ENCODE measurements around the gene SPTBN1.

The SPTBN1 gene

GRCh38 chr2:54620948-54621347, 164.8 kb downstream of the SPTBN1 start:
- peaks cover 56% of the 10 kb centered on the region in 2 donors for H3K36me3 Mint-ChIP-seq
- no peaks in the 10 kb centered on the region for H3K27me3 Mint-ChIP-seq
- peak overlapping the region; percentile 77 for H3K27ac Mint-ChIP-seq
- no peaks in the 10 kb centered on the region for H3K9me3 Mint-ChIP-seq
- DNase-seq (no peak), ATAC-seq (replicated peaks) (no peak)
- H3K4me3 Mint-ChIP-seq: no peak overlapping the region
- H3K4me1 Mint-ChIP-seq: peaks cover 17 to 27% of the 10 kb centered on the region in 2 donors

DNA sequence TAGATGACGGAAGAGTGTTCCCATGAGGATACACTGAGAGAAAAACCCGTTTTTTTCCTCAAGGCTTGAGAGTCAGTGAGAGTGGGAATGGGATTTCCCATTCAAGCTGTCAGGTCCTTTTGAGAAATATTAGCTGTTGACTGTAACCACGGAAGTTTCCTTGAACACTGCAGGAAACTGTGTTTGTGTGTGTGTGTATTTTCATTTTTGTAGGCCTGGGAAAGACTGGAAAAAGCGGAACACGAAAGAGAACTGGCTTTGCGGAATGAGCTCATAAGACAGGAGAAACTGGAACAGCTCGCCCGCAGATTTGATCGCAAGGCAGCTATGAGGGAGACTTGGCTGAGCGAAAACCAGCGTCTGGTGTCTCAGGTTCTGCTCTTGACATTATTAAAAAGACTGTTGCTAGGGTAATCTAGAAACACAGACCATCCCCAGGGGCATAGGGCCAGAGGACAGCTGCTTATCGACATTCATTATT, 168.5 kb downstream of the SPTBN1 start:
- Mint-ChIP-seq H3K27ac (no peak overlapping the region), H3K4me3 (no peak overlapping the region), H3K4me1 (peaks cover 14 to 25% of the 10 kb centered on the region in 2 donors), H3K36me3 (peaks cover 66 to 72% of the 10 kb centered on the region in 2 donors), H3K9me3 (no peaks in the 10 kb centered on the region), H3K27me3 (no peaks in the 10 kb centered on the region)
- DNase-seq (no peak), ATAC-seq (replicated peaks) (no peak)

- no peak for ATAC-seq (replicated peaks)
- Mint-ChIP-seq H3K27ac (peak overlapping the region; percentile 76), H3K9me3 (no peaks in the 10 kb centered on the region), H3K4me1 (peaks cover 8 to 23% of the 10 kb centered on the region in 2 donors), H3K36me3 (peaks cover 66 to 69% of the 10 kb centered on the region in 2 donors), H3K4me3 (no peak overlapping the region), H3K27me3 (no peaks in the 10 kb centered on the region)
- DNase-seq: no peak
Measured at GRCh38 chr2:54626131-54626530, 170.0 kb downstream of the SPTBN1 start.

GRCh38 chr2:54626884-54627283, 170.8 kb downstream of the SPTBN1 start:
- H3K9me3 Mint-ChIP-seq: no peaks in the 10 kb centered on the region
- peak overlapping the region; percentile 60 for H3K27ac Mint-ChIP-seq
- DNase-seq: no peak
- H3K36me3 Mint-ChIP-seq: peaks cover 65 to 69% of the 10 kb centered on the region in 2 donors
- H3K27me3 Mint-ChIP-seq: no peaks in the 10 kb centered on the region
- ATAC-seq (replicated peaks): no peak
- H3K4me1 Mint-ChIP-seq: peaks cover 8 to 24% of the 10 kb centered on the region in 2 donors
- no peak overlapping the region for H3K4me3 Mint-ChIP-seq

DNA sequence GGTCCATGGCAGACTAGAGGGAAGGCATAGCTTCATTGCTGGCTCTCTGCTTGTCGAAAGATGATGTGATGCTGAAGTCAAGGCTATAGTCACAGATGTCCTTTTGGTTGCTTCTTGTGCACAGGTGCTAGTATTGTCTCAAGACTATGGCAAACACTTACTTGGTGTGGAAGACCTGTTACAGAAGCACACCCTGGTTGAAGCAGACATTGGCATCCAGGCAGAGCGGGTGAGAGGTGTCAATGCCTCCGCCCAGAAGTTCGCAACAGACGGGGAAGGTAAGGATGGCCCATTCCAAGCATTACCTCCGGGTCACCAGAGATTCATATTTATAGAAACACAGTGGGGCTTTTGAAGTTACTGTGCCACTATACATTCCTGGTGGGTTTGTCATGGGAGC, 171.8 kb downstream of the SPTBN1 start:
- H3K27ac Mint-ChIP-seq: no peak overlapping the region
- H3K27me3 Mint-ChIP-seq: no peaks in the 10 kb centered on the region
- H3K36me3 Mint-ChIP-seq: peaks cover 70 to 75% of the 10 kb centered on the region in 2 donors
- DNase-seq (no peak), ATAC-seq (replicated peaks) (no peak)
- no peaks in the 10 kb centered on the region for H3K9me3 Mint-ChIP-seq
- no peak overlapping the region for H3K4me3 Mint-ChIP-seq
- H3K4me1 Mint-ChIP-seq: peaks cover 15 to 34% of the 10 kb centered on the region in 2 donors

DNA sequence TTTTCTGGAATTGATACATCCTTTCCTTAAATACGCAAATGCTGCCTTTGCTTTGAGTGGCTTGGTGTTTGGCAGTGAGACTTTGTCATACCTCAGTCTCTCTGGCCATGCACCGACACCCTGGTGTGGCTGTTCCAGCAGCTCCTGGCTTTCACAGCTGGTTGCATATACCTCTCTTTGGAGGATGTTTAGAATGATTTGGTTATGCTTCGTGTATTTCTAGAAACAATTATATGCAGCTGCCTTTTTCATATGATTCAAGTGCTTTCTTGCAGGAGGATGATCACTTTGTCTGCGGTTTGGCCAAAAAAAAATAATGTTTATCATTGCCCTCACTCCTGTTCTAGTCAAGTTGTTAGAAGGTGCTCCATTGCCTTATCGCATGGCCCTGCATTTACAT, 172.3 kb downstream of the SPTBN1 start:
- Mint-ChIP-seq H3K9me3 (no peaks in the 10 kb centered on the region), H3K4me3 (no peak overlapping the region), H3K27me3 (no peaks in the 10 kb centered on the region), H3K4me1 (peaks cover 15 to 35% of the 10 kb centered on the region in 2 donors), H3K36me3 (peaks cover 68 to 77% of the 10 kb centered on the region in 2 donors), H3K27ac (peak overlapping the region; percentile 86)
- DNase-seq (no peak), ATAC-seq (replicated peaks) (peak; percentile 33 to 45)

GRCh38 chr2:54628957-54629356, 172.8 kb downstream of the SPTBN1 start:
- Mint-ChIP-seq H3K4me1 (peaks cover 15 to 37% of the 10 kb centered on the region in 2 donors), H3K9me3 (no peaks in the 10 kb centered on the region), H3K27ac (peak overlapping the region; percentile 86), H3K27me3 (no peaks in the 10 kb centered on the region), H3K4me3 (no peak overlapping the region), H3K36me3 (peaks cover 66 to 75% of the 10 kb centered on the region in 2 donors)
- DNase-seq (no peak), ATAC-seq (replicated peaks) (no peak)

- Mint-ChIP-seq H3K9me3 (no peaks in the 10 kb centered on the region), H3K27ac (no peak overlapping the region), H3K4me3 (no peak overlapping the region), H3K36me3 (peaks cover 63 to 78% of the 10 kb centered on the region in 2 donors), H3K27me3 (no peaks in the 10 kb centered on the region), H3K4me1 (peaks cover 18 to 41% of the 10 kb centered on the region in 2 donors)
- DNase-seq (no peak), ATAC-seq (replicated peaks) (no peak)
Measured at GRCh38 chr2:54629390-54629789, 173.3 kb downstream of the SPTBN1 start.

- ATAC-seq (replicated peaks) (peak; percentile 35 to 40), DNase-seq (peak; percentile 13)
- H3K27ac Mint-ChIP-seq: peak overlapping the region; percentile 56
- H3K4me1 Mint-ChIP-seq: peaks cover 26 to 49% of the 10 kb centered on the region in 2 donors
- peaks cover 63 to 80% of the 10 kb centered on the region in 2 donors for H3K36me3 Mint-ChIP-seq
- H3K4me3 Mint-ChIP-seq: no peak overlapping the region
- H3K27me3 Mint-ChIP-seq: no peaks in the 10 kb centered on the region
- H3K9me3 Mint-ChIP-seq: no peaks in the 10 kb centered on the region
Measured at GRCh38 chr2:54629914-54630857, 174.1 kb downstream of the SPTBN1 start.

- no peaks in the 10 kb centered on the region for H3K27me3 Mint-ChIP-seq
- H3K4me3 Mint-ChIP-seq: no peak overlapping the region
- no peak for ATAC-seq (replicated peaks)
- H3K9me3 Mint-ChIP-seq: no peaks in the 10 kb centered on the region
- H3K27ac Mint-ChIP-seq: peak overlapping the region; percentile 75
- H3K36me3 Mint-ChIP-seq: peaks cover 57 to 78% of the 10 kb centered on the region in 2 donors
- DNase-seq: no peak
- peaks cover 31 to 54% of the 10 kb centered on the region in 2 donors for H3K4me1 Mint-ChIP-seq
Measured at GRCh38 chr2:54630858-54631497, 174.9 kb downstream of the SPTBN1 start.

DNA sequence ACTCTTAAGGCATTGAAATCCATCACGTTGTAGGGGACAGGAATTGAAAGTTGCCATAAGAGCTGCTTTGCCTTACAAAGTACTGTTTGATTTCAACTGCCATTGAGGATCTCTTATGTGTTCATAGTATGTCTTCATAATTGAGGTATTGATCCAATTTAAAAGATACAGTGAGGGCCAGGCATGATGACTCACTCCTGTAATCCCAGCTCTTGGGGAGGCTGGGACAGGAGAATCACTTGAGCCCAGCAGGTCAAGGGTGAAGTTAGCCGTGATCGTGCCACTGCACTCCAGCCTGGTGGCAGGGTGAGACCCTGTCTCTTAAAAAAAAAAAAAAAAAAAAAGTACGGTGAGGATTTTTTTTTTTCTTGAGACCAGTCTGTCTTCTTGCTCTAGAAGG, 175.6 kb downstream of the SPTBN1 start:
- peaks cover 33 to 60% of the 10 kb centered on the region in 2 donors for H3K4me1 Mint-ChIP-seq
- DNase-seq (no peak), ATAC-seq (replicated peaks) (no peak)
- H3K27ac Mint-ChIP-seq: peak overlapping the region; percentile 65
- H3K27me3 Mint-ChIP-seq: no peaks in the 10 kb centered on the region
- H3K9me3 Mint-ChIP-seq: no peaks in the 10 kb centered on the region
- H3K4me3 Mint-ChIP-seq: no peak overlapping the region
- H3K36me3 Mint-ChIP-seq: peaks cover 50 to 73% of the 10 kb centered on the region in 2 donors

GRCh38 chr2:54632733-54633692, 176.9 kb downstream of the SPTBN1 start:
- peak overlapping the region; percentile 81 for H3K27ac Mint-ChIP-seq
- ATAC-seq (replicated peaks) (no peak), DNase-seq (no peak)
- H3K9me3 Mint-ChIP-seq: no peaks in the 10 kb centered on the region
- peaks cover 39 to 69% of the 10 kb centered on the region in 2 donors for H3K36me3 Mint-ChIP-seq
- H3K4me1 Mint-ChIP-seq: peaks cover 30 to 57% of the 10 kb centered on the region in 2 donors
- no peaks in the 10 kb centered on the region for H3K27me3 Mint-ChIP-seq
- H3K4me3 Mint-ChIP-seq: no peak overlapping the region

GRCh38 chr2:54634021-54634420, 177.9 kb downstream of the SPTBN1 start:
- DNase-seq (no peak), ATAC-seq (replicated peaks) (no peak)
- Mint-ChIP-seq H3K4me3 (peak overlapping the region in 1 of 2 donors; percentile 54), H3K9me3 (no peaks in the 10 kb centered on the region), H3K4me1 (peaks cover 29 to 53% of the 10 kb centered on the region in 2 donors), H3K27ac (peak overlapping the region; percentile 88), H3K36me3 (peaks cover 31 to 71% of the 10 kb centered on the region in 2 donors), H3K27me3 (no peaks in the 10 kb centered on the region)

Measured in stimulated activated naive B cell treated with anti-CD40 and anti-IgM and Interleukin-4, amounts not matched to agents 10 μg/mL and 1 μg/mL and 100 μg/mL, for 72 hours (primary cell).